Transverse colon (tissue), 4 donors: ENCODE data around the gene GRAMD1C. TPM values are rescaled to one million over a fixed set of nuclear protein-coding genes. Genes with fewer than 3 reads are reported as not detected.

Experiments
- DNase-seq: peaks from one replicate; pipeline ENCODE4 v3.0.0-alpha.2; 2019
- H3K27ac ChIP-seq, 4 donors: fragments of 200-600 bp; sonication (generic); 2 replicates each; pipeline ENCODE4 v1.5.1; 2016 to 2018; ENCODE audit warnings: inconsistent platforms in 4 of 4
- H3K27me3 ChIP-seq: fragments of 200-600 bp; sonication (generic); 2 replicates; pipeline ENCODE4 v1.5.1; 2017; ENCODE audit warnings: inconsistent platforms
- H3K36me3 ChIP-seq, 4 donors: fragments of 200-600 bp; sonication (generic); 2 replicates each; pipeline ENCODE4 v1.5.1; 2017 to 2019; ENCODE audit warnings: inconsistent platforms in 4 of 4
- H3K4me1 ChIP-seq, 4 donors: fragments of 200-600 bp; sonication (generic); 2 replicates each; pipeline ENCODE4 v1.5.1; 2017 to 2020; ENCODE audit warnings: inconsistent platforms in 4 of 4
- H3K4me3 ChIP-seq, 4 donors: fragments of 200-600 bp; sonication (generic); 1 replicate in 1 of 4; 2 replicates in 3 of 4; pipeline versions ENCODE4 v1.5.1 to v1.6.1; 2017 to 2019; ENCODE audit warnings: inconsistent platforms in 4 of 4
- H3K9me3 ChIP-seq, 2 donors: fragments of 200-600 bp; sonication (generic); 2 replicates each; pipeline ENCODE4 v1.5.1; 2017 to 2019; ENCODE audit warnings: inconsistent platforms in 2 of 2
- CTCF ChIP-seq, 5 experiments: fragments of 200-600 bp in 3 of 5; fragments of 450-650 bp in 2 of 5; sonication (generic) in 3 of 5; IDR thresholded peaks; 1 replicate in 2 of 5; 2 replicates in 3 of 5; pipeline ENCODE4 v1.5.1; 2016 to 2017; ENCODE audit warnings: antibody characterized with exemption in 5 of 5, inconsistent platforms in 3 of 5, mild to moderate bottlenecking in 2 of 5, moderate library complexity in 1 of 5
- EP300 ChIP-seq: sonication (generic); formaldehyde crosslinking; IDR thresholded peaks from one replicate; pipeline ENCODE4 v1.6.1; 2017; ENCODE audit warnings: antibody characterized with exemption, low read depth
- POLR2A ChIP-seq: fragments of 450-650 bp; IDR thresholded peaks from one replicate; pipeline ENCODE4 v1.6.1; 2016; ENCODE audit warnings: antibody characterized with exemption, mild to moderate bottlenecking, moderate library complexity
- POLR2AphosphoS5 ChIP-seq, 3 donors: sonication (generic); formaldehyde crosslinking; IDR thresholded peaks; one replicate each; pipeline ENCODE4 v1.6.1; 2016; ENCODE audit warnings: antibody characterized with exemption in 3 of 3
- WGBS, 2 donors: methylation state at CpG; one replicate each; pipeline ENCODE4 v1.1.5; 2018; ENCODE audit warnings: low coverage in 1 of 2; 5-methylcytosine and 5-hydroxymethylcytosine counted together
- in situ Hi-C, 4 donors: fragments of 200-750 bp; cut with MboI; loops; one replicate each; pipeline versions ENCODE4 v1.15.0 to v1.15.1; 2017; ENCODE audit warnings: low sequenced_read_pairs in 3 of 4, low pct_ligation_motif_present in 1 of 4, low pct_unique_long_range_greater_than_20kb in 1 of 4
- intact Hi-C: fragments of 100-400 bp; cut with DNase I; formaldehyde crosslinking; loops from one replicate; pipeline ENCODE4 v1.15.1; 2023; ENCODE audit warnings: low total_unique reads
- total RNA-seq, 4 donors: library from RNA; depleted of rRNA; stranded (reverse); fragments of >200 nt; gene quantifications; one replicate each; pipeline ENCODE4 v1.1.0, GENCODE V29; 2016

Gene GRAMD1C
- total RNA-seq, 4 donors from 2014 or later: 2.6 to 24.5 (median 13.3) TPM

- WGBS, 2 donors: 88 to 100% methylated on average over 2 to 4 of the region's 4 CpGs
- Histone ChIP-seq H3K36me3 (peaks cover 0 to 19% (median 8%) of the 10 kb centered on the region in 4 donors), H3K27me3 (no peaks in the 10 kb centered on the region), H3K4me3 (no peak overlapping the region), H3K9me3 (peaks cover 13% of the 10 kb centered on the region in 2 donors), H3K4me1 (no peaks in the 10 kb centered on the region), H3K27ac (no peak overlapping the region)
- intact Hi-C loops (no loop called here), in situ Hi-C loops (no loop called here)
- no peak for TF ChIP-seq POLR2AphosphoS5 (IDR thresholded peaks at IDR 0.05)
- TF ChIP-seq EP300: no peak
- TF ChIP-seq CTCF (IDR thresholded peaks at IDR 0.05): no peak
- TF ChIP-seq POLR2A: no peak
- no peak for DNase-seq
Observed at GRCh38 chr3:113977822-113978221, 139.2 kb downstream of the GRAMD1C start.

- in situ Hi-C loops: no loop called here
- no peaks in the 10 kb centered on the region for H3K27me3 ChIP-seq
- H3K4me3 ChIP-seq: no peak overlapping the region
- no peaks in the 10 kb centered on the region for H3K9me3 ChIP-seq
- intact Hi-C loops: no loop called here
- no peak for DNase-seq
- WGBS, 2 donors: 94% methylated on average over 1 of the region's 1 CpG; no CpG with 5 or more reads in 1 of the 2 donors
- peaks cover 0 to 14% (median 2%) of the 10 kb centered on the region in 4 donors for H3K36me3 ChIP-seq
- TF ChIP-seq EP300: no peak
- TF ChIP-seq CTCF (IDR thresholded peaks at IDR 0.05): no peak
- no peak for TF ChIP-seq POLR2A
- TF ChIP-seq POLR2AphosphoS5 (IDR thresholded peaks at IDR 0.05): no peak
- H3K4me1 ChIP-seq: no peaks in the 10 kb centered on the region
- H3K27ac ChIP-seq: no peak overlapping the region
Observed at GRCh38 chr3:113979916-113980315, 141.3 kb downstream of the GRAMD1C start.

GRCh38 chr3:113981803-113982202 is 143.2 kb downstream of the GRAMD1C start:
- TF ChIP-seq POLR2AphosphoS5 (IDR thresholded peaks at IDR 0.05) (no peak), CTCF (IDR thresholded peaks at IDR 0.05) (no peak), POLR2A (no peak), EP300 (no peak)
- Histone ChIP-seq H3K27me3 (no peaks in the 10 kb centered on the region), H3K36me3 (peaks cover 0 to 17% (median 2%) of the 10 kb centered on the region in 4 donors), H3K4me3 (no peak overlapping the region), H3K27ac (no peak overlapping the region), H3K4me1 (no peaks in the 10 kb centered on the region), H3K9me3 (no peaks in the 10 kb centered on the region)
- DNase-seq: no peak
- in situ Hi-C loops (no loop called here), intact Hi-C loops (no loop called here)

- H3K4me1 ChIP-seq: no peaks in the 10 kb centered on the region
- H3K27ac ChIP-seq: no peak overlapping the region
- WGBS, 2 donors: 96 to 100% methylated on average over 3 of the region's 3 CpGs
- no peaks in the 10 kb centered on the region for H3K27me3 ChIP-seq
- no peaks in the 10 kb centered on the region for H3K9me3 ChIP-seq
- TF ChIP-seq POLR2AphosphoS5 (IDR thresholded peaks at IDR 0.05) (no peak), POLR2A (no peak), CTCF (IDR thresholded peaks at IDR 0.05) (no peak), EP300 (no peak)
- no peak for DNase-seq
- in situ Hi-C loops: no loop called here
- H3K36me3 ChIP-seq: peaks cover 0 to 11% (median 2%) of the 10 kb centered on the region in 4 donors
- intact Hi-C loops: no loop called here
- no peak overlapping the region for H3K4me3 ChIP-seq
Observed at GRCh38 chr3:113983544-113983943, 145.0 kb downstream of the GRAMD1C start.
